Cardiac septum (tissue), 1 donor: Measurements from ENCODE around the gene C12orf56. TPM values are rescaled to one million over a fixed set of nuclear protein-coding genes. Genes with fewer than 3 reads are reported as not detected.
"Not testable (repeated sequence)": the region's sequence is repeated elsewhere in the genome, so short reads cannot be mapped to it uniquely, and the experiment has no call there.

Source experiments
- DNase-seq: peaks from one replicate; pipeline ENCODE4 v3.0.0-alpha.2; 2020; ENCODE audit warnings: low spot score
- intact Hi-C: fragments of 100-400 bp; cut with DNase I; formaldehyde crosslinking; loops from one replicate; pipeline ENCODE4 v1.14.0; 2022
- total RNA-seq: library from RNA; stranded (reverse); fragmentation: NEBNext Ultra II Directional; extraction: Animal tissue kit (Norgen Biotek cat#: 25700); gene quantifications from one replicate; pipeline ENCODE4 v1.2.1, GENCODE V29; 2021
- donor health status: DM: no; HTN: no; CAD: no.

Gene C12orf56
- total RNA-seq, 1 donor from 2014 or later, result not detected

DNA sequence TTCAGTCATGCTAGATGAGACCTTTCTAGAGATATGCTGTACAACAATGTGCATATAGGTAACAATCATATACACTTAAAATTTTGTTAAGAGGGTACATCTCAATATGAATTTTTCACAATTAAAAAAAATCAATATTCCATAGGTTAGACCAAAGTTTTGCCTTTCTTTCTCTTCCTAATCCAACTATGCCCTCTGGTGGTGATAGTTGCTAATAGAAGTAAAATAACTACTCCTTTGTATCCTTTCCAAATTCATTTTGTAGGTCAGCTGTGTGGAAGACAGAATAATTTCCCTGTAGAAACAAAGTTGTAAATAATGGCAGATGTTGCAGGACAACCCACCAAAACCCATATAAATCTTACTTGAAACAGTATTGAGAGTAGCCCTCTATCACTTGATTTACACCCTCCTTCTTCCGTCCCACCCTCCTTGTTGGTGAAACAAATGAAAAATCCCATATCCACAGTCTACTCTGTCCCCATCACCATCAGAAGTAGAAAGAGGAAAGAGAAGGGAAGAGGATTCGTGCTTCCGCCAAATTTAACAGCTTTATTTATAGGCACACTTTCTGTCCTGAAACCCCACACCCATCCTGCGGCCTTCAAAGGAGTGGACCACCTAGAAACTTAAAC, 134.3 kb downstream of the C12orf56 start:
- intact Hi-C loops, result loop anchor here (1.0 kb wide), 1 partner anchor 415 kb away; no protein-coding TSS in a partner anchor
- DNase-seq, result no peak

GRCh38 chr12:64255249-64255648, 135.3 kb downstream of the C12orf56 start:
- intact Hi-C loops, result no loop called here
- DNase-seq, result no peak

DNA sequence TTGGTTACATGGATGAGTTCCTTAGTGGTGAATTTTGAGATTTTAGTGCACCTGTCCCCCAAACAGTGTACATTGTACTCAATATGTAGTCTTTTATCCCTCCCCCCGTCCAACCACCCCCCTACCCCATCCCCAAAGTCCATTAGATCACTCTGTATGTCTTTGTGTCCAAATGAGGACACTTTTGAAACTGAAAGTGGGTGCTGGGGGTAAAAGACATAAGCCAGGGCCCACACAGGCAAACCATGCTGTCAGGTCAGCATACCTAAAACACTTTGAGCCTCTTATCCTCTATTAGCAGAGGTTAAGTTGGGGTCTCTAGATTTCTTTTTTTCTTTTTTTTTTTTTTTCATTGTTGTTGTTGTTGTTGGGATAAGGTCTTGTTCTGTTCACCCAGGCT, 137.2 kb downstream of the C12orf56 start:
- intact Hi-C loops, result no loop called here
- no peak for DNase-seq

DNA sequence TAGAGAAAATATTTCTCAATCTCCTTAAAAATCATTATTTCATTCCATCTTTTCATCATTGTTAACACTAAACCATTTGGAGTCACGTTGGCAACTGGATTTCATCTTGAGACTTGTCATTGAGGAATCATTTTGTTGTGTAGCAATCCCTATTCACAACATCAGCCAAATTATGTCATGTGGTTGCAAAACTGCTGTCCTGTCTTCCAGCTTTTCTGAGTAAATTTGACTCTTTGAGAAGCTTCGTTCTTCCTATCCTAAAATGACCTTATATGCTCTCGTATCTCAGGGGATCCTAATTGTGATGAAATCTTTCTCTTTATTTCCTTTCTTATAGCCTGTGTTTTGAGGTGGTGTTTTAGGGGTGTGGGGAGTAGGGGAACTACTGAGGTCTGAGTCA, 137.9 kb downstream of the C12orf56 start:
- intact Hi-C loops, result no loop called here
- DNase-seq, result no peak

DNA sequence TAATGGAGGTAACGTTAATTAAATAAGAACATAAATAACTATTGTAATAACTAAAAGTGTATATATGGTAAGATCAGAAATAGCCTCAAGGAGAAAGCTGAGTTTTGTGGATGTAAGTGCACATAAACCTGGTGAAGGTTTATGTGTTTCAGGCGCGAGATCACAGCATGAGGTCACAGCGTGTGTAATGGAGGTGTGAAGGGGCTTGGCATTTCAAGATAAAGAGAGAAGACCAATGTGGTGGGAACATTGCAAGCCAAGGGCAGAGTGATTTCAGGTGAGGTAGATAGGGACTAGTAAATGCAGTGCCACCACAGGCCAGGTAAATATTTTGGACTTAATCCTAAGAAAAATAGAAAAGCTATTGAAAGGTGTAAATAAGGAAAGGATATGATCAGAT, 146.7 kb downstream of the C12orf56 start:
- intact Hi-C loops, result no loop called here
- DNase-seq, result no peak

DNA sequence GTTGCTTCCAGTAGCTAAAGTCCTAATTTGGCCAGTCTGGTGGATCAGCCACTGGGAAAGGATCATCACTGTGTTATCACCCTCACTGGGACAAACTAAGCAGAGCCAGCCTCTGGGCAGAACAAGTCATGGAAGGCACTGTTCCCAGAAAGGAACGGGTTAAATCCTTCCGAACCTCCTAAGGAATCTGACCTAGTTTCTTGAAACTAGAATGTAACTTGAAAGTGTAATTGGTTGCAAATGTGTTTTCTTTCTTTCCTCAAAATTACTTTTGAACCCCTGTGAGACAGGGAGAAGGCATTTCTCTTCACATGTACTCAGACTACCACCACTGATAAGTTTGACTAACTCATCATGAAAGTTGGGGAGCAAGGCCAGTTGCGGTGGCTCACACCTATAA, 149.8 kb downstream of the C12orf56 start:
- intact Hi-C loops, result no loop called here
- DNase-seq, result no peak

DNA sequence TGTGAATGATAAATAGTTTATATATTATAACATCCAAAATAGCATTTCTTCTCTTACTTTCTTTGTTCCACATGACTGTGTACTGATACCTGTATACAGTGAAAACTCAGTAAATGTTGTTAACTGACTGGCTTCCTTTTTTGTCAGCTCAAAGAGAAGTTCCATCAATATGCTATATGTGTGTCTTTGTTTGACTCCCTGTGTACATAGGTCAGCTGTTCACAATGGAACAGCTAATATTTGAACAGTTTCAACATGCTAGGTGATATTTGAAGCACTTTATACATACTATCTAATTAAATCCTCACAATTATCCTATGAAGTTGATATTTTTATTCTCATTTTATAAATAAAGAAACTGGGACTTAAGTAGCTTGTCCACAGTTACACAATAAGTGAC, 153.2 kb downstream of the C12orf56 start:
- no peak for DNase-seq
- intact Hi-C loops, result no loop called here

GRCh38 chr12:64236549-64236948, 154.0 kb downstream of the C12orf56 start:
- intact Hi-C loops, result no loop called here
- DNase-seq, result no peak

GRCh38 chr12:64232196-64232595, 158.4 kb downstream of the C12orf56 start:
- no peak for DNase-seq
- intact Hi-C loops, result no loop called here

DNA sequence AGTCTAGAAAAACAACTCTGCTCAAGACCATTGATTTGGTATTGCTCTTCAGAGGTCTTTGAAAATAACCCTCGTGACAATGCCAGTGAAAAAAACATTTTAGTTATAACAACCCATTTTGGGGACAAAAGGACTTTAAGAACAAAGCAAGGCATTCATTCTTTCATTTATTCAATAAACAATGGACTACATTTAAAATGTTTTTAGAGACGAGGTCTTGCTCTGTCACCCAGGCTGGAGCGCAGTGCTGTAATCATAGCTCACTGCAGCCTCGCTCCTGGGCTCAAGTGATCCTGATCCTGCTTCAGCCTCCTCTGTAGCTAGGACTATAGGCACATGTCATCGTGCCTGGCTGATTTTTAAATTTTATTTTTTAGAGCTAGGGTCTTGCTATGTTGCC, 160.8 kb downstream of the C12orf56 start:
- intact Hi-C loops, result no loop called here
- DNase-seq, result no peak

- DNase-seq, result no peak
- intact Hi-C loops, result no loop called here
These were observed 161.3 kb downstream of the C12orf56 start for GRCh38 chr12:64229240-64229639.

DNA sequence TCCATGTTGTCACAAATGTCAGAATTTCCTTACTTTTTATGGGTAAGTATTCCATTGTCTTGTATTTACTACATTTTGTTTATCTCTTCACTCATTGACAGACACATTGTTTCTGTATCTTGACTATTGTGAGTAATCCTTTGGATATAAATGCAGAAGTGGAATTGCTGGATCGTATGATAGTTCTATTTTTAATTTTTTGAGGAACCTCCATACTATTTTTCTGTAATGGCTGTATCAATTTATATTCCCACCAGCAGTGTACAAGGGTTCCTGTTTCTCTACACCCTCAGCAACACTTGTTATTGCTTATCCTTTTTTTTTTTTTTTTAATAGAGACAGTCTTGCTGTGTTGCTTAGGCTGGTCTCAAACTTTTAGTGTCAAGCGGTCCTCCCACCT, 164.9 kb downstream of the C12orf56 start:
- DNase-seq, result no peak
- intact Hi-C loops, result no loop called here

DNA sequence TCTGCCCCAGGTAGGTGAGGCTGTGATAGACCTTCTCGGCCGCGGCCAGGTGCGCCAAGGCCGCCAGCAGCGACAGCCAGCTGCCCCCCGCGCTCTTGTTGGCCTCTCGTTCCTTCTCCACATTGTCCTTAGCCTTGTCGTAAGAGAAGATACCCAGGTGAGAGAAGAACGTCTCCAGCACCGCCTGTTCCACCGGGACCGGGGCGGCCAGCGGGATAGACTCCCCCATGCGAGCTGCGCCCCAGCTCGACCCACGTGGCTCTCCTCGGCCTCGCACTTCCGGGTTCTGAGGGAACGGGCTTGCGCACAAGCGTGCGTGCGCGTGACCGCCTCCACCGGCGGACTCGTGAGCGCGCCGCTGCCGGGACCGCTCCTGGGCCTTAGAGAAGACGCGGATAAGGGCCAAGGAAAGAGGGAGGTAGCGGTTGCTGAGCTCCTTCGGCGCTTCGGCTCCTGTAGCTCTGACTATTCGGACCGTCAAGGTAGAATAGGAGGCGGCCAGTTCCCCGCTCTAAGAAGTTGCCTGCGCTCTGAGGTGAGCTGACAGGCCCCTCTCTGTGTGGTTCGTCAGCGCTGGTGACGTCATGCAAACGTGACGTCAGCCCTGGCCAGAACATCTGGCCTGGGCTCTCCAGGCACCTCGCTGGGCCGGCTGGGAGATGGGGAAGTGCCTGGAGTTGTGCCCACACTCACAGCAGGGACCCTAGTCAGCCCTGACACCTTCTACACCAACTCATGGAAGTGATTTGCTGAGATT, 168.4 kb downstream of the C12orf56 start, which contains the start of gene KICS2:
TSS of gene KICS2 (minus strand) at position 288 of the 757 bp plus-strand sequence. CDS start at position 229, 59 bp downstream.
- DNase-seq, result peak; percentile 97
- intact Hi-C loops, result no loop called here

- DNase-seq, result peak; percentile 82
- intact Hi-C loops, result no loop called here
These were observed 168.9 kb downstream of the C12orf56 start for GRCh38 chr12:64221651-64222008.

DNA sequence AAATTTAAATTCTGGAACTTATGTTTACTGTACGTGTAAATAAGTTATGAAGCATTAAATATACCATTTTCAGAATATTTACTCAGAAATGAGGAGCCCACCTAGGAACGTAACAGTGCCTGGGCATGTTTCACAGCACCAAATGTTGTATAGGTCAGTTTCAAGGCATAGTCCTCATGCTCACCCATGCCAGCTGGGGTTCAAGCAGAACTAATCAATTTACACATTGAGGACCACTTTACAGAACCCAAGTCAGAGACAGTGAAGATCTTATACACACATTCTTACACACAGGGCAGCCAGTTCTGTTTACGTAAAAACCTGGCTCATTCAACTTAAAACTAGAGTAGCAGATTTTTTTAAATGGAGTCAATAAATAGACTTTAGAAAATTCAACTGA, 170.5 kb downstream of the C12orf56 start:
- intact Hi-C loops, result no loop called here
- DNase-seq, result no peak

DNA sequence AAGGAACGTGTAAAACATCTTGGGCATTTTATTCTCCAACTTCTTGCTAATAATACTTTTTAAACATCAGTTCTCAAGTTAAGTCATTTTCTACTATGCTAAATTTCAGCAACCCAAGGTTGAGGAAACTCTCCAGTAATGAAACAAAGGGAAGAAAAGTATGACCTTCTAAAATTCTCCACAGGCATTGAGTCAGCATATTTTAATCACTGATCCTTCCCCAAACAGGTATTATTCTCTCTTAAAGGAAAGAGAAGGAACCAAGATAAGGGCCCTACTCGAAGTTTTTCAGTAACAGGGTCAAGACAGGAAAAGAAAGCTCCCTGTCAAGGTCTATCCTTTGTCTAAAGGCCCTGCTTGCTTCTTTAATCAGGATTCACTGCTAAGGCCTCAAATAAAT, 171.4 kb downstream of the C12orf56 start:
- intact Hi-C loops, result no loop called here
- no peak for DNase-seq

GRCh38 chr12:64218597-64218996, 172.0 kb downstream of the C12orf56 start:
- intact Hi-C loops, result no loop called here
- DNase-seq, result no peak

- DNase-seq, intact Hi-C loops: not testable (repeated sequence)
These were observed 172.9 kb downstream of the C12orf56 start for GRCh38 chr12:64217643-64218042.

GRCh38 chr12:64216239-64216638, 174.3 kb downstream of the C12orf56 start:
- intact Hi-C loops, result no loop called here
- no peak for DNase-seq
